HG02642 (cell line): Measurements from ENCODE around the gene EFCAB8.

Source experiments
- ATAC-seq: cut with Tn5 transposase; IDR thresholded peaks from one replicate; pipeline ENCODE4 v1.9.1; 2021; ENCODE audit warnings: mild to moderate bottlenecking; ENCODE audit not compliant: unreplicated experiment, poor library complexity

The EFCAB8 gene

GRCh38 chr20:32858701-32859372 lies at the start of gene EFCAB8:
Gene EFCAB8 (plus strand): TSS chr20:32858923. CDS start chr20:32863793, 4,870 bp downstream.
- ATAC-seq = no peak

- ATAC-seq = no peak
Observed at GRCh38 chr20:32809907-32810306, 48.8 kb upstream of the EFCAB8 start.

- no peak for ATAC-seq
Observed at GRCh38 chr20:32810941-32811340, 47.8 kb upstream of the EFCAB8 start.

- ATAC-seq = no peak
Observed at GRCh38 chr20:32811886-32812285, 46.8 kb upstream of the EFCAB8 start.

DNA sequence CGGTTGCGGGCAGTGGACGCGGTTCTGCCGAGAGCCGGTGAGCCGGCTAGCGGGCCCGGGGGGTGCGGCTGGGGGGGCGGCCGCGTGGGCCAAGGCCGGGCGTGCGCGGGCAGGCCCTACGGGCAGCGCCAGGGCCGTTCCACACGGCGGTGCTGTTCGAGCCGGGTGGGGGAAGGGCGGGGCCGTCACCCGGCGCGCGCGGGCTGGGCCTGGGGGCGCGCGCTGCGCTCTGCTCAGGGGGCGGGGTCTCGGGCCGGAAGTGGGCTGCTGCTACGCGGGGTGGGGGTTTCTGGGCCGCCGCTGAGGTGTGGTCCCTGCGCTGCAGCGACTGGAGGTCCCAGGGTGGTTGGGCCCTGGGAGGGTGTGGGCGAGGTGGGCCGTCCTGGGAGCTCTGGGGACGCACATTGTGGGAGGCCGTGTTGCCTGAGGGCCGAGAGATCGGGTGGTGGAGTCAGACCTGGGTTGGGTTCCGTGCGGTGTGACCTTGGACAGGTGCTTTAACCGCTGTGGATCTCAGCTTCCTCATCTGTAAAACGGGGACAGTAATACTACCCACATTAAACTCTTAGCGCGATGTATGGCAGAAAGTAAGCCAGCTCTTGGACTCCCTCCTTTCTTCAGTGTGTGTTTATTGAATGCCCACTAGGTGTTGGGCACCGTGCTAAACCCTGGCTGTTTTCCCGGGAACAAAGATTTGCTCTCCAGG lies 38.6 kb upstream of the EFCAB8 start:
- peak; percentile 67 for ATAC-seq

- no peak for ATAC-seq
Observed at GRCh38 chr20:32820698-32821377, 37.9 kb upstream of the EFCAB8 start.

DNA sequence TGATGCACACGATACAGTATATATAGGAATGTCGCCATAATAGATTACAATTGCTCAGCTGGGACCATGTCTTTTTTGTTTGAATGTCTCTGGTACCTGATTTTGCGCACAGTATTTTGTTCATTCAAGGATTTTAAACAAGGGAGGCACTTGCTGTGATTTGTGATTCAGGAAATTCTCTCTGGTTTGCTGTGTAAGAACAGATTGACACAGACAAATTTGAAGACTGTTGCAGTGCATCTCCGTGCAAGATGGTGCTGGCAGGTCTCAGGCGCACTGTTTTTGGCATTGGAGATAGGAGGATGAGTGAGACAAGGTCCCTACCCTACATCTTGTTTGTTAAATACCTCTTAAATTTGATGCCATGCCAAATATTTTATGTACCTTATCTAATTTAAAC lies 36.5 kb upstream of the EFCAB8 start:
- ATAC-seq = no peak

DNA sequence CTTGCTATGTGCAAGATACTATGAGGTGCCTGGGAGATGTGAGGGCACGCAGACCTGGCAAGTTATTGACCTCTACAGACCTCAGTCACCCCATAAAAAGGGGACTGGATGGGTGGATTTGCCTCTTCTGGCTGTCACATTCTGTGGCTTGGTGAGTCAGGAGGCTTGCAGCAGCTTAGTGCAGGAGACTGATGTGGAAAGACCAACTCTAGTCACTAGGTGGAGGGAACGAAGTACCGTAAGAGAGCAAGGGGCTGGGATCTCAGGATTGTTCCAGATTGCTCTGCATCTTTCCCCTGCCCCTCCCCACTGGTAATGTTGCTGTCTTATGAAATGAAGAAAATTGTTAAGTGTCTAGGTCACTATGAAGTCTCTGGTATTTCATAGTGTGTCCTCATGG lies 35.6 kb upstream of the EFCAB8 start:
- ATAC-seq = no peak

DNA sequence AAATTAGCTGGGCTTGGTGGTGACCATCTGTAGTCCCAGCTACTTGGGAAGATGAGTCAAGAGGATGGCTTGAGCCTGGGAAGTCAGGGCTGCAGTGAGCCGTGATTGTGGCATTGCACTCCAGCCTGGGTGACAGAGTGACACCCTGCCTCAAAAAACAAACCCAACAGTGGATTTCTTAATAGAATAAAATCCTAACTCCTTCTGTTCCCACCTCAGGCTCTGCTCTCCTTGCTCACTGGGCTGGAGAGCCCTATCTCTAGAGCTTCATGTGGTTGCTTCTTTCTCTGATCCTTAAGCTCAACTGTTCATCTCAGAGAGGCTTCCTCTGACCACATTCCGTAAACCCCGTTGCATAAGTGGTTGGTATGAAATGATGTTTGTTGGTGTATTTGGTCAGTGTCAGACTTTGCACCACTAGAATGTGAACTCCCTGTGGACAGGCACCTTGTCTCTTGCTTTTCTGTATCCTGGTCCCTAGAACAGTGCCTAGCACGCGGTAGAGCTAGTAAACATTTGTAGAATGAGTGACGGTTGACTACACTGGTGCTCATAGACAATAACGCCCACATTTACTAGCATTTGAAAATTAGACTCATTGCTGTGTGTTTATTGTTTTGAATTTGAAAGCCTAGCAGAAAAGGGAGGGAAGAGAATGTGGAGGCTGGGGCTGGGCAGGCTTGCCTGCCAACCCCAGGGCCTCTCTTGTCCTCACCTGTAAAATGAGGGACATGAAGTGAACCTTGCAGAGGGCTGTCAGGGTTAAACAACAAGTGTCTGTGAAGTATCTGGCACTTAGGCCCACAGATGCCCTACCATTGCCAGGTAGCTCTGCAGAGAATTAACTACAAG lies 34.8 kb upstream of the EFCAB8 start:
- no peak for ATAC-seq

DNA sequence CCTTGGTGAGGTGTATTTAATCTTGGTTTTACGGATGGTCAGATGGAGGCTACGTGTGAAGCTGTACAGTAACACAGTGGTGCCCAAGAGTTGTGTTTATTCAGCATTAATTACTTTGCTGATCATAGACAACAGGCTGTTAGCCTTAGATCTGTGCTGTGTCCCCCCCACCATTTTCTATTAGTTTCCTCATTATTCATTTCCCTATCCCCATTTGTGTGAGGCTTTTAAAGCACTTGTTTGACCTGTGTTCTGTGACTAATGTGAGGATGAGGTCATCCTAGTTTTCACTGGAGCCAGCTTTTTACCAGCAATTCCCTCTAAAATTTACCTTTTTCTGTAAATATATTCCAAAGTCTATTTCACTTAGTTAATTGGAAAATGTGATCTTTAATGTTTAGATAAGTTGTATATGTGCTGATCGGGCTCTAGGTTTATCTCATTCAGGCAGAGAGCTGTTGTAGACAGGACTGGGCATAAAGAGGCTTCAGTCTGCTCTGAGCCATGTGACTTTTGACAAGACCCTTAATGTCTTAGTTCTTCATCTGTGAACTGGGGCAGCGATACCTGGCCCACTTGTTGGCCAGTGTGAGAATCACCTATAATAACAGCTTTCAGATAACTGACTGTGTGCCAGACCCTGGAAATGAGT lies 30.6 kb upstream of the EFCAB8 start:
- ATAC-seq = no peak

- no peak for ATAC-seq
Observed at GRCh38 chr20:32829311-32830005, 29.3 kb upstream of the EFCAB8 start.

DNA sequence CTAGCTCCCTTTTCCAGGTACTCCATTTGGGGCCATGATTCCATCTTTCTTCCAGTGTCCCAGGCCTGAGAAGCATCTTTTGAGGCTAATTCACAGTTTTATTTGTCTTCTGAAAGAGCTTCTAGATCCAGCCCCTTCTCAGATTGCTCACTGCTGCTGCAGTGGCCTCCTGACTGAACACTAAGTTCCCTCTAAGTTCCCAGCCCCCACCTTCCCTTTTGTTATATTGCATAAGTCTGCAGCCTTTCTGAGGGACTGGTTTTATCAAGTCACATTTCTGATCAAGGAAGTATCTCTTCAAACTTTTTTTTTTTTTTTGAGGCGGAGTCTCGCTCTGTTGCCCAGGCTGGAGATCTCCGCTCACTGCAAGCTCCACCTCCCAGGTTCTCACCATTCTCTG lies 28.3 kb upstream of the EFCAB8 start:
- ATAC-seq = no peak

- ATAC-seq = no peak
Observed at GRCh38 chr20:32831982-32832381, 26.7 kb upstream of the EFCAB8 start.

DNA sequence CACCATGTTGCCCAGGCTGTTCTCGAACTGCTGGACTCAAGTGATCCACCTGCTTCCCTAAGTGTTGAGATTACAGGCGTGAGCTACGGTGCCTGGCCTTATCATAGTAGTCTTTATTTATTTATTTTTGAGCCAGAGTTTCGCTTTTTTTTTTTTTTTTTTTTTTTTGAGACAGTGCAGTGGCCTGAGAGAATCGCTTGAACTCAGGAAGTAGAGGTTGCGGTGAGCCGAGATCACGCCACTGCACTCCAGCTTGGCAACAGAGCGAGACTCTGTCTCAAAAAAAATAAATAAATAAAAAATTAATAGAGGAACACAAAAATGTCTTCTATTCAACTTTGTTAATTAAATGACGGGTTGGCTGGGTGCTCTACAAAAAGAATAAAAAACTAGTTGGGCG lies 26.1 kb upstream of the EFCAB8 start:
- ATAC-seq = no peak

- no peak for ATAC-seq
Observed at GRCh38 chr20:32834972-32835371, 23.8 kb upstream of the EFCAB8 start.

DNA sequence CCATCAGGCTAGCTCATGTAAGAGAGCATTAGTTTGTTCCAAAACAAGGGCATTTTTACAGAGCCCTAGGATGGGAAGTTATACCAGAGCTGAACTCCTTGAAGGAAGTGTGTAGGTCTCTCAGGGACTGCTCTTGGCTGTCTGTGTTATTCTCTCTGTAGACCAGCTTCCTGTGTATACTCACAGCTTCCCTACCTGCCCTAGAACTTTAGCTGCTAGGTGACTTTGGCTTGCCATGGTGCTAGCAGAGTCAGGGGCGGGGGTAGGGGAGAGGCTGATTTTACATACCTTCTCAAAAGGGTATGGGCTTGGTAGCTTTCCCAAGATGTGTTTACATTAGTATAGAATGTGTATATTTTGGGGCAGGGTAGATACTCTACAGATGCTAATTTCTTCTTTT lies 21.6 kb upstream of the EFCAB8 start:
- ATAC-seq = no peak

DNA sequence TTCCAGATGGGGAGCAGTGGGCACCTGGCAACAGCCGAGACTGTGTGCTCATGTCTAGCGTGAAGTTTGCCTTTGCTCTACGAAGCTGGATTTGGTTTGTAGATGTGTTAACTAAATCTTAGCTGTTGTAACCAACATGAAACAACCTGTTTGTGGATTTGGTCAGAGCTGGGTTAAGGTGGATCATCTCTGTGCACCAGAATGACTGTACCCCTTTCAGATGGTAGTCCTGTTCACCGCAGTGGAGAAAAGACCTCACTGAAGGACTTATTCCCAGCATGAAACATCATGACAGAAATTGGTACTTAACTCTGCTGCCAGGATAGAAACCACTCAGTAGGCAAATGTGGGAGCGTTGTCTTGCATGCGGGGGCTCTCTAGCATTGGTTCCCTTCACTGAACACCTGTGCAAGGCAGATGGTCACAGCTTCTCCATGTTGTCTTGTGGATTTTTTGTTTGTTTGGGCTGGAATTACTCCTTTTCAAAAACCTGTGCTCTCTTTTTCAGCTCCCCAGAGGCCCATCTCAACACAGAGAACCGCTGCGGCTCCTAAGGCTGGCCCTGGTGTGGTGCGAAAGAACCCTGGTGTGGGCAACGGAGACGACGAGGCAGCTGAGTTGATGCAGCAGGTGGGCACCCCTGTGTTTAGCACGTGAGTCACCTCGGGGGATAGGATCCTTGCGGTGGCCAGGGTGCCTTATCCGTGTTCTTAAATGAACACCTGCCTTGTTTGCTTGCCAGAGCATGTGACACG lies 19.3 kb upstream of the EFCAB8 start:
- ATAC-seq = no peak

DNA sequence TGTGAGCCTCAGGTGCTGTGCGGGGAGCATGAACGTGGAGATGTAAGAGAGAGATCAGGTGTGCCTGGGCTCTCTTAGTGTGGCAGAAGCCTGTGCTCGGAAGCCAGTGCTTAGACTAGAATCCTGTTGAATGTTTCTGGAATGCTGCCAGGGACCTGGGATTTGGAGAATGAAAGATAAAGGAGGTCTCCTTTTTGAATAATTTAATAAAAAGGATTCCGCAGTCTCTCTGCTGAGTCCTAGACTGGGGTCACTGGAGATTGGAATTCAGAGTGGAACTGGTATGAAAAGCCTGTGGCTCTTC lies 18.8 kb upstream of the EFCAB8 start:
- ATAC-seq = no peak

DNA sequence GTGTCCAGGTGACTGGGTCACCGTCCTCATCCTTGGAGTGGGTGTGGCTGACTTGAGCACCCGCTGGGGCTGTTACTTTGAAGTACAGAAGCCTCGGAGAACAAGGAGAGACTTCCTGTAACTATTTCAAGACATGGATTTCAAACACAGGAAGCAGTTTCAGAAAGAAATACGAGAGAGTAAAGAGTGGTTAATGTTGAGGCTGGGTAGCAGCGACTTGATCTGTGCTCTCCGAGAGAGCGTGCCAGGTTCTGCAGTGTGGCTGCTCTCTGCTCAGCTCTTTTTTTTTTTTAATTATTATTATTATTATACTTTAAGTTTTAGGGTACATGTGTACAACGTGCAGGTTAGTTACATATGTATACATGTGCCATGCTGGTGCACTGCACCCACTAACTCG lies 17.5 kb upstream of the EFCAB8 start:
- no peak for ATAC-seq
